ENCODE data around the gene SLC35E1.
A peak's percentile ranks its signal among the peaks of the same experiment; 100 is the strongest.

SLC35E1 gene

DNA sequence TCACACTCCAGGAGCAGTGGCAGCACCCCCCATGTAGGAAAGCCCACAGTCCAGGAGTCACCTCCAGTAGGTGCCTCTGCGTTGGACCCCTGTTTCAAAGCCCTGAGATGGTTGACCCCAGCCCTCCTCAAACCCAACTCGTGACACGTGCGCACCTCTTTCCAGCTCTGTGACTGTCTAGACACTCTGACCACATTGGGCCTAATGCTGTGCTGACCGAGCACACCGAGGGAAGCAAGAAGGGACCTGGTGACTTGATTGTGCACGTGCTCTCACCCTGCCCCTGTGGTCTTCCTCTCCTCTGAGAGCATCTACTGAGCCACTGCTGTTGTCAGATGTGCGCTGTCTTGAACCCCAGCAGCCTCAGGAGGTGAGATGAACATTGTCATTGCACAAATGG lies 22.9 kb upstream of the SLC35E1 start:
- Histone ChIP-seq H3K4me3 (replicated peaks; ENCODE audit: insufficient read depth, low read length) (no peak overlapping the region), H3K27me3 (ENCODE audit: insufficient read depth, poor library complexity, severe bottlenecking) (no peaks in the 10 kb centered on the region), H3K27ac (replicated peaks) (no peak overlapping the region)
- peak in 1 of 2 experiments; percentile 17 for DNase-seq (ENCODE audit: low read depth in 1 of 2, low spot score in 1 of 2)
- TF ChIP-seq, protein P1, sequence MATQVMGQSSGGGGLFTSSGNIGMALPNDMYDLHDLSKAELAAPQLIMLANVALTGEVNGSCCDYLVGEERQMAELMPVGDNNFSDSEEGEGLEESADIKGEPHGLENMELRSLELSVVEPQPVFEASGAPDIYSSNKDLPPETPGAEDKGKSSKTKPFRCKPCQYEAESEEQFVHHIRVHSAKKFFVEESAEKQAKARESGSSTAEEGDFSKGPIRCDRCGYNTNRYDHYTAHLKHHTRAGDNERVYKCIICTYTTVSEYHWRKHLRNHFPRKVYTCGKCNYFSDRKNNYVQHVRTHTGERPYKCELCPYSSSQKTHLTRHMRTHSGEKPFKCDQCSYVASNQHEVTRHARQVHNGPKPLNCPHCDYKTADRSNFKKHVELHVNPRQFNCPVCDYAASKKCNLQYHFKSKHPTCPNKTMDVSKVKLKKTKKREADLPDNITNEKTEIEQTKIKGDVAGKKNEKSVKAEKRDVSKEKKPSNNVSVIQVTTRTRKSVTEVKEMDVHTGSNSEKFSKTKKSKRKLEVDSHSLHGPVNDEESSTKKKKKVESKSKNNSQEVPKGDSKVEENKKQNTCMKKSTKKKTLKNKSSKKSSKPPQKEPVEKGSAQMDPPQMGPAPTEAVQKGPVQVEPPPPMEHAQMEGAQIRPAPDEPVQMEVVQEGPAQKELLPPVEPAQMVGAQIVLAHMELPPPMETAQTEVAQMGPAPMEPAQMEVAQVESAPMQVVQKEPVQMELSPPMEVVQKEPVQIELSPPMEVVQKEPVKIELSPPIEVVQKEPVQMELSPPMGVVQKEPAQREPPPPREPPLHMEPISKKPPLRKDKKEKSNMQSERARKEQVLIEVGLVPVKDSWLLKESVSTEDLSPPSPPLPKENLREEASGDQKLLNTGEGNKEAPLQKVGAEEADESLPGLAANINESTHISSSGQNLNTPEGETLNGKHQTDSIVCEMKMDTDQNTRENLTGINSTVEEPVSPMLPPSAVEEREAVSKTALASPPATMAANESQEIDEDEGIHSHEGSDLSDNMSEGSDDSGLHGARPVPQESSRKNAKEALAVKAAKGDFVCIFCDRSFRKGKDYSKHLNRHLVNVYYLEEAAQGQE (IDR thresholded peaks at IDR 0.05; ENCODE audit: insufficient replicate concordance, low read depth), result no peak
- TF ChIP-seq SPI1 (IDR thresholded peaks at IDR 0.05; ENCODE audit: borderline replicate concordance, low read depth), result no peak
- TF ChIP-seq POLR2AphosphoS5 (IDR thresholded peaks at IDR 0.05; ENCODE audit: low read depth), result no peak

DNA sequence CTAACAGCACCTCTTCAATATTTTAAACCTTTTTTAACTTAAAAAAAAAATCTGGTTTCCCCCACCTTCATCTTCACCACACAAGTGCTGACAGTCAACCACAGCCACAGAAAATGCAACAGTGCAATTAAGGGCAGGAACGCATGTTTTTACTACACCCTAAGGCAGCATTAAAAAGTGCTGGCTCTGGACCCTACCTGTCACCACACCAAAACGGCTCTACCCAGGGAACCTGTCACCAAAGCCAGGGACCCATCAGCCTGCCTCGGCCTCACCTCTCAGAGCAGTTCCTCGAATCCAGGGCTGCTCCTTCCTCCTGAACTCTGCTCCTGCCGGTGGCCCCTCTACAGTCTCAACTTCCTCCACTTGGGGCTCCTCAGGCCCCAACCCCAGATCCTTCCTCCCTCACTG lies 22.5 kb upstream of the SLC35E1 start:
- DNase-seq (ENCODE audit: low read depth in 1 of 2, low spot score in 1 of 2), result peak in 1 of 2 experiments; percentile 50
- no peaks in the 10 kb centered on the region for H3K27me3 ChIP-seq (ENCODE audit: insufficient read depth, poor library complexity, severe bottlenecking)
- H3K4me3 ChIP-seq (replicated peaks; ENCODE audit: insufficient read depth, low read length), result no peak overlapping the region
- H3K27ac ChIP-seq (replicated peaks), result no peak overlapping the region
- TF ChIP-seq POLR2AphosphoS5 (IDR thresholded peaks at IDR 0.05; ENCODE audit: low read depth) (no peak), CTCF (IDR thresholded peaks at IDR 0.05; ENCODE audit: insufficient read depth, low read length) (no peak), GABPA (IDR thresholded peaks at IDR 0.05; ENCODE audit: low read depth) (no peak), SPI1 (IDR thresholded peaks at IDR 0.05; ENCODE audit: borderline replicate concordance, low read depth) (no peak; the same call in 1 of the 2 replicates)
- TF ChIP-seq, protein P1 (IDR thresholded peaks at IDR 0.05; ENCODE audit: insufficient replicate concordance, low read depth), result no peak

DNA sequence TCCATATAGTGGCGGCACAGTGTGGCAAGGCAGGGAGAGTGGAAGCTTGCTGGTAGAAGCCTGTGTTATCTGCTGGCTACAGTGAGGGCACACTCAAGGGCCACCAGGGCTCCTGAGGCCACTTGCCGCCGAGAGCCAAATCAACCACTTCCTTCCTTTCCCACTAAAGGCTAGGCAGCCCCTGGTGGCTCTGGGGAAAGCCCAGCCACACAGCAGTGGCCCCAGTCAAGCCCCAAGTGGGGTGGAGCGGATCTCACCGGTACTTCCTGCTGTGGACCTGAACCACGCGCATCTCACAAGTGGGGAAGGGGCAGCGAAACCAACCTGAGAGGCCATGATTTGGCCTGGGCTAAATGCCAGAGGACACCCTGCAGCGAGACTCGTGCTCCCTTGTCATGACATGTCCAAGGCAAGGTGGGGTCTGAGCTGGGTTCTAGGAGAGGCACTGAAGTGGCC lies 21.9 kb upstream of the SLC35E1 start:
- Histone ChIP-seq H3K27me3 (ENCODE audit: insufficient read depth, poor library complexity, severe bottlenecking) (no peaks in the 10 kb centered on the region), H3K4me3 (replicated peaks; ENCODE audit: insufficient read depth, low read length) (no peak overlapping the region), H3K27ac (replicated peaks) (no peak overlapping the region)
- TF ChIP-seq GABPA (IDR thresholded peaks at IDR 0.05; ENCODE audit: low read depth) (no peak), SPI1 (IDR thresholded peaks at IDR 0.05; ENCODE audit: borderline replicate concordance, low read depth) (peak; percentile 69; the same call in 1 of the 2 replicates), CTCF (IDR thresholded peaks at IDR 0.05; ENCODE audit: insufficient read depth, low read length) (no peak)
- TF ChIP-seq, protein P1 (IDR thresholded peaks at IDR 0.05; ENCODE audit: insufficient replicate concordance, low read depth), result no peak
- DNase-seq (ENCODE audit: low read depth in 1 of 2, low spot score in 1 of 2), result peak in 1 of 2 experiments; percentile 63
